Measurements from ENCODE around the gene PDE8B. TPM values are rescaled to one million over a fixed set of nuclear protein-coding genes. Genes with fewer than 3 reads are reported as not detected.

Gene PDE8B
- total RNA-seq, 2 experiments from 2014 or later: 0.14 TPM; not detected in 1

DNA sequence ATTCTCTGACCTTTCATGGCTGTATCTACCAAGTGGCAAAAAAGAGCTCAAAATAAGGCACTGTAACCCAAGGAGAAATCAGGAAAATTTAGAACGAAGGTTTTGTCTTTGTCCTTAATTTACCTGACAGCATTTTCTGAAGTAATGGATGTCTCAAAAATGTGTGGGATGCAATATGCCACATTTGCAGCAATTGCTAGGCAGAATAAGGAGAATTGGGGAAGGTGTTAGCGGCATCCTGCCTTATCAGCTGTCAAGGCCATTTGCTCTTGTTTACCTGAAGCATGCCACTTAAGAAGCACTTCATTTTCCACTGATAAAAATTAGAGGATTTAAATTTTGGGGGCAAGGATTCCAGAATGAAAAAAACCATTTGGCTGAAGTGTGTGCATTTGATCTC lies 39.0 kb downstream of the PDE8B start:
- Mint-ChIP-seq H3K36me3 (ENCODE audit: low read depth) (no peaks in the 10 kb centered on the region), H3K27me3 (ENCODE audit: low read depth) (peaks cover 6% of the 10 kb centered on the region), H3K4me3 (no peak overlapping the region), H3K4me1 (ENCODE audit: low read depth) (no peaks in the 10 kb centered on the region), H3K9me3 (no peaks in the 10 kb centered on the region), H3K27ac (no peak overlapping the region)
- DNase-seq: no peak
- intact Hi-C loops (cut with micrococcal nuclease): no loop called here
- CTCF ChIA-PET: interaction anchor here (0.6 to 0.7 kb wide), 2 partner anchors 51 to 105 kb away, joined by 3 to 4 read pairs; no protein-coding TSS in a partner anchor

DNA sequence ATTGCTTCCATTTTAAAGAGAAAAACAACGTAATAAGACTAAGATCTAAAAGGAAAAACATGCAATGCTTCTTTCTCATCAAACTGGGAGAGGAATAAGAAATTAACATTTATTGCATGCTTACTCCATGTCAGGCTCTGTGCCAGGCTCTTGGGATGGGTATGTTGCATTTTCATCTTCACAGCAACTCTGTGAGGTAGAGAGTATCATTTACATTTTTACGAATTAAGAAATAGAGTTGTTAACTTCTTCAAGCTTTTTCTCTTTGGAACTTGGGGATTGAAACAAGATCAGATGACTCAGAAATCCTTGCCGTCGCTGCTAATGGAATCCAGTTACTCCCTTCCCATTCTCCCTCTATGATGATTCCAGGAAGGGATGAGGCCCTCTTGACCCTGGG lies 39.5 kb downstream of the PDE8B start:
- DNase-seq: no peak
- CTCF ChIA-PET: no interaction called here
- H3K9me3 Mint-ChIP-seq: no peaks in the 10 kb centered on the region
- no peak overlapping the region for H3K4me3 Mint-ChIP-seq
- no peaks in the 10 kb centered on the region for H3K36me3 Mint-ChIP-seq (ENCODE audit: low read depth)
- H3K27ac Mint-ChIP-seq: no peak overlapping the region
- intact Hi-C loops (cut with micrococcal nuclease): no loop called here
- peaks cover 10% of the 10 kb centered on the region for H3K27me3 Mint-ChIP-seq (ENCODE audit: low read depth)
- no peaks in the 10 kb centered on the region for H3K4me1 Mint-ChIP-seq (ENCODE audit: low read depth)

DNA sequence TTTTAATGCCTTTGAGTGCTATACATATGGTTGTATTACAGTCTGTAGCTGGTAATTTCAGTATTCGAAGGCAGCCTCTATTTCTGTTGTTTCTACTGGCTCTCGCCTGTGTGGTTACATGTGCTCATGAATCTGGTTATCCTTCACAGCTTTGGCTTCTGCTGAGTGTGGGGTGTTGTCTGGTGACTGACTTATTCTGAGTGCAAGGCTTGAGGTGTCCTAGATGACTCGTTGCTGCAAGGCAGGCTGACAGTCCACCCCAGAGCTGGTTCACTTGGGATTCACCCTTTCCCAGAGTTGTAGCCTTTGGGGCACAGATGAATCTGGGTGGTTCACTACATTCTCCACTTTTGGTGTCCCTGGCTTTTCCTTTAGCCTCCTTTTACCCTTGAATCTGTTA lies 41.4 kb downstream of the PDE8B start:
- no peak for DNase-seq
- H3K27ac Mint-ChIP-seq: no peak overlapping the region
- H3K27me3 Mint-ChIP-seq (ENCODE audit: low read depth): peaks cover 18% of the 10 kb centered on the region
- H3K9me3 Mint-ChIP-seq: peaks cover under 1% of the 10 kb centered on the region
- H3K4me3 Mint-ChIP-seq: no peak overlapping the region
- intact Hi-C loops (cut with micrococcal nuclease): no loop called here
- H3K4me1 Mint-ChIP-seq (ENCODE audit: low read depth): no peaks in the 10 kb centered on the region
- CTCF ChIA-PET: interaction anchor here (0.6 kb wide), 1 partner anchor 70 kb away, joined by 3 read pairs; no protein-coding TSS in a partner anchor
- no peaks in the 10 kb centered on the region for H3K36me3 Mint-ChIP-seq (ENCODE audit: low read depth)

DNA sequence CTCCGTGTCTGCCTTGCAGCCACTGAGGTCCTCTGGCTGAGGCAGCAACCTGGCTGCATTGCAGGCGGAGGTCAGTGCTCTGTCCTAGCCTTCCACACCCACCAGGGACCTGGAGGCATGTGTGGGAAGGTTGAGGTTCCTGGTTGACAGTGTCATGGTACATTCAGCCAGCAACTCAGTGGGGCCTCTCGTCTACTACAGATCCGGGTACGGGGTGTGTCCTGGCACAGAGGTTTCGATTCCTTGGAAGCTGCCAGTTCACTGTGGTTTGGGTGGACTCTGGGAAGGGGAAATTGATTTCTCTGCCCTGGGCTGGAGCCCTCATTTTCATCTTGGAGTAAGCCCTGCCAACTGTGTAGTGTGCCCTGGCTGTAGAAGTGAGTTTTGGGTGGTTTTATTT lies 45.1 kb downstream of the PDE8B start:
- Mint-ChIP-seq H3K9me3 (peaks cover 2% of the 10 kb centered on the region), H3K27ac (no peak overlapping the region), H3K36me3 (ENCODE audit: low read depth) (no peaks in the 10 kb centered on the region), H3K4me3 (no peak overlapping the region), H3K4me1 (ENCODE audit: low read depth) (peaks cover 7% of the 10 kb centered on the region), H3K27me3 (ENCODE audit: low read depth) (peaks cover 24% of the 10 kb centered on the region)
- DNase-seq: no peak
- intact Hi-C loops (cut with micrococcal nuclease): no loop called here
- CTCF ChIA-PET: no interaction called here

DNA sequence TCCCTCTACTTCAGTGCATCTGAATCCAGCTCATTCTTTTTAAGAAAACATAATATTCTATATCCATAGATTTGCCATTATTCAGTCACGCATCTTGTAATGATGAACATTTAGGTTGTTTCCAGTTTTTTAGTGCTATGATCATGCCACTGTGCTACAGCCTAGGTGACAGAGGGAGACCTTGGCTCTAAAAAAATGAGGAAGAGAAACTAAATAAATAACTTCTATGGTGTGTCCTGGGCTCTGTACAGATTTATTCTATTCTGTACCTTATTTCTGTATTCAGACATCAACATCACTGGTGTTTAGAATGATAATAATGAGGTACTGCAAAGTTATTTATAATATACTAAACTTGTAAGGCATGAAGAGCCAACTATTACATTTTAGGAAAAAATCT lies 45.9 kb downstream of the PDE8B start:
- H3K36me3 Mint-ChIP-seq (ENCODE audit: low read depth): no peaks in the 10 kb centered on the region
- CTCF ChIA-PET: interaction anchor here (0.6 kb wide), 1 partner anchor 112 kb away, joined by 3 read pairs; no protein-coding TSS in a partner anchor
- H3K4me3 Mint-ChIP-seq: no peak overlapping the region
- no peak for DNase-seq
- H3K9me3 Mint-ChIP-seq: peaks cover 2% of the 10 kb centered on the region
- intact Hi-C loops (cut with micrococcal nuclease): no loop called here
- peaks cover 24% of the 10 kb centered on the region for H3K27me3 Mint-ChIP-seq (ENCODE audit: low read depth)
- peaks cover 7% of the 10 kb centered on the region for H3K4me1 Mint-ChIP-seq (ENCODE audit: low read depth)
- H3K27ac Mint-ChIP-seq: no peak overlapping the region

DNA sequence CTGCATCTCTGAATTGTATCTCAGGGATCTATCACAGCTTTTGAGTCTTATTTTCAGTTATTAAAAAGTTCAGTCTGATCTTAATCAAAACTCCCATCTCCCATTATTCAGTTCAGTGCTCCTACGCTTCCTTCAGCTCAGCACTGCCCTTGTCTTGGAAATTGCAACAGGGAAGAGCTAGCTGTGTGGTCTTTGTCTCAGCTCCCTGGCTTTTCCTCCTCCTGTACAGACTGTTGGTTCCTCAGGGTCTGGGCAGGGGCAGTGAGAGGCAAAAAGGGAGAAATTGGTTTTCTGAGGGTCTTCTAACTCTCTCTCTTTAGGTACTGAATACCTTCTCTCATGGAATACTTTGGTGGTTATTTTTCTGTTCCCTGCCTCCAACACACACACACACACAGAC lies 48.2 kb downstream of the PDE8B start:
- Mint-ChIP-seq H3K27ac (no peak overlapping the region), H3K4me3 (no peak overlapping the region), H3K27me3 (ENCODE audit: low read depth) (peaks cover 20% of the 10 kb centered on the region), H3K9me3 (peaks cover 2% of the 10 kb centered on the region), H3K4me1 (ENCODE audit: low read depth) (peaks cover 7% of the 10 kb centered on the region), H3K36me3 (ENCODE audit: low read depth) (no peaks in the 10 kb centered on the region)
- intact Hi-C loops (cut with micrococcal nuclease): no loop called here
- DNase-seq: no peak
- CTCF ChIA-PET: interaction anchor here (0.7 to 0.9 kb wide), 2 partner anchors 11 to 37 kb away, joined by 3 read pairs; no protein-coding TSS in a partner anchor

DNA sequence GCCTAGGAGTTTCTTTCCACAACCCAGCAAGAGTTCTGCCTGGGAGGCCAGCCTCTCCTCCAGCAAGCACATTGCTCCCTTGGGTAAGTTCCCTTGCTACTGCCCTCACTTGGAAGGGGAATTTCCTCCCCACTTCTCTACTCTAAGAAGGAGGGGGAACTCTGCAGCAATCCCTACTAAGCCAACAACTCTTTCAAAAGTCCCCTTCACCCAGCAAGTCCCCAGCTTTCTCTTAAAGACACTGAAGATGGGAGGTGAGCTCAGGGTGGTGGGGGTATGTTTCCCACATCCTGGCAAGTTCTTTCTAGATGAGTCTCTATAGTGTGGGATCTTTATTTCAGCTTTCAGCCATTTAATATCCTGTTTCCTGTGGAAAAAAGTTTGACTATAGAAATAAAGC lies 49.0 kb downstream of the PDE8B start:
- H3K4me3 Mint-ChIP-seq: no peak overlapping the region
- intact Hi-C loops (cut with micrococcal nuclease): no loop called here
- peaks cover 7% of the 10 kb centered on the region for H3K4me1 Mint-ChIP-seq (ENCODE audit: low read depth)
- H3K36me3 Mint-ChIP-seq (ENCODE audit: low read depth): no peaks in the 10 kb centered on the region
- H3K9me3 Mint-ChIP-seq: peaks cover 2% of the 10 kb centered on the region
- DNase-seq: peak; percentile 29
- peaks cover 18% of the 10 kb centered on the region for H3K27me3 Mint-ChIP-seq (ENCODE audit: low read depth)
- CTCF ChIA-PET: interaction anchor here (0.6 to 1.4 kb wide), 4 partner anchors 12 to 1916 kb away, joined by 3 read pairs; no protein-coding TSS in a partner anchor
- no peak overlapping the region for H3K27ac Mint-ChIP-seq

DNA sequence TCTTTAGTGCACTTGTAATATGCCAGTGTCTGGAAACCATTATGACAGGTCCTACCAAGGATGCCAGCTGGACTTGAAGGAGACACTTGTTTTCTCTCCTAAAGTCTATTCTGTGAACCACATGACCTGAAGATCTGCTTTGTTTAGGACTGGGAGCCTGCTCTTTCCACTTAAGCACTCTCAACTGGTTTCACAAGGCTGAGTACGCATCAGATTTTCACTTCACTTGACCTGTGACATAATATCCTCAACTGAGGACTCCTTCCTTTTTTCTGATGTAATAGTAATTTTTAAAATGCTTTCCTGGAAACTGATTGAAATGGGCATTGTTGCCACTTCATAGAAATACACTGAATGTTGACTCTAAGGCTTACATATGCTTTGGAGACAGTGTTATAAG lies 52.2 kb downstream of the PDE8B start:
- Mint-ChIP-seq H3K9me3 (no peaks in the 10 kb centered on the region), H3K27me3 (ENCODE audit: low read depth) (peaks cover 3% of the 10 kb centered on the region), H3K4me1 (ENCODE audit: low read depth) (peaks cover 7% of the 10 kb centered on the region), H3K27ac (no peak overlapping the region), H3K36me3 (ENCODE audit: low read depth) (no peaks in the 10 kb centered on the region), H3K4me3 (no peak overlapping the region)
- intact Hi-C loops (cut with micrococcal nuclease): no loop called here
- no peak for DNase-seq
- CTCF ChIA-PET: interaction anchor here (0.6 kb wide), 2 partner anchors 22 to 164 kb away, joined by 3 to 5 read pairs; no protein-coding TSS in a partner anchor

DNA sequence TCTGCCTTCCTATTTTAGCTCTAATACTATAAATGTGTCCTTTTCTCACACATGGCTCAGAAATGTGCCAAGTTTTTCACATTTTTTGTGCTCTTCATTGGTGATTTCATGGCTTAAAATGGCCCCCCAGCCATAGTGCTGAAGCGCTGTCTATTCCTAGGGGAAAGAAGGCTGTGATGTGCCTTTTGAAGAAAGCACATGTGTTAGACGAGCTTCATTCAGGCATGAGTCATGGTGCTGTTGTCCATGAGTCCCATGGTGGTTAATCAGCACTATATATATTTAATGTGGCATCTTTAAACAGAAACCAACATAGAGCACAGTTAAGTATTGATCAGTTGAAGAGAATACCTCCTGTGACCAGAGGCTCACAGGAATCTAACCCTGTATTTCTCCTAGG lies 55.8 kb downstream of the PDE8B start:
- Mint-ChIP-seq H3K9me3 (no peaks in the 10 kb centered on the region), H3K27ac (no peak overlapping the region), H3K4me1 (ENCODE audit: low read depth) (no peaks in the 10 kb centered on the region), H3K36me3 (ENCODE audit: low read depth) (no peaks in the 10 kb centered on the region), H3K4me3 (no peak overlapping the region), H3K27me3 (ENCODE audit: low read depth) (peaks cover 7% of the 10 kb centered on the region)
- no peak for DNase-seq
- intact Hi-C loops (cut with micrococcal nuclease): no loop called here
- CTCF ChIA-PET: no interaction called here

DNA sequence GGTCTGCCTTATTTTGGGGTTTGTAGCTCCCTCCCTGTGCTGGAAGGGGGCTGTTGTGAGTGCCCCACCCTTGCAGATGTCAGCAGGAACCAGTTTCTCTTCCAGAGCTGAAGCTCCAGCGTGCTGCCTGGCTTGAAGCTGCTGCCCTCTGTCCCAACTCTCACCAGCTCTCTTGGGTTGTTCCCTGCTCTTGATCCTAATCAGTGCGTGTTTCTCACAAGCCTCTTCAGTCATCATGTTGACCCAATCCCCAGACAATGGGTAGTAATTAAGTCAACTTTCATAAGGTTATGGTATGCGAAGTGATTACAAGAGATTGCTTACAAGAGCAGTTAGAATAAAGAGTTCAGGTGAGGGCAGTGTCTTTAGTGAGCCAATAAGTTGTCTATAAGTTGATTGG lies 57.0 kb downstream of the PDE8B start:
- H3K27ac Mint-ChIP-seq: no peak overlapping the region
- CTCF ChIA-PET: no interaction called here

DNA sequence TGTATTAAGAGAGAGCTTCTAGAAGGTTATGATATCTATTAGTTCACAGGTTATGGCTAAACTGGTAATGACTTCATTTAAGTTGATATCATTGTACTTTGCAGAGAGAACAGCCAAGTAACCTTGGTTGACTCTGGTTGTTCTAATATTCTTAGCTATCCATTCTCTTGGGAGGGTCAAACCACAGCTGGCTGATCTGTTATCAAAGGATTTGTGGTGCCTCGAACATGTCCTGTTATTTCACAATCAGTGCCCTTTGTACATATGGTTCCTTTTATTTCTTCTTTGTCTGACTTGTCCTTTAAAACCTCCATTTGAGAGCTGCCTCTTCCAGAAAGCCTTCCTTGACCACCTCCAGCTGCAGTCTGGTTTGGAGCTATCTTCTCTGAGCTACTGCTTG lies 61.7 kb downstream of the PDE8B start:
- Mint-ChIP-seq H3K27ac (no peak overlapping the region), H3K36me3 (ENCODE audit: low read depth) (no peaks in the 10 kb centered on the region), H3K9me3 (no peaks in the 10 kb centered on the region), H3K27me3 (ENCODE audit: low read depth) (peaks cover 10% of the 10 kb centered on the region), H3K4me1 (ENCODE audit: low read depth) (peaks cover 6% of the 10 kb centered on the region), H3K4me3 (no peak overlapping the region)
- CTCF ChIA-PET: no interaction called here
- DNase-seq: no peak
- intact Hi-C loops (cut with micrococcal nuclease): no loop called here

More for the DNA sequence above, 57.0 kb downstream of the PDE8B start:
- no peaks in the 10 kb centered on the region for H3K36me3 Mint-ChIP-seq (ENCODE audit: low read depth)
- H3K27me3 Mint-ChIP-seq (ENCODE audit: low read depth): peaks cover 9% of the 10 kb centered on the region
- DNase-seq: no peak
- H3K4me1 Mint-ChIP-seq (ENCODE audit: low read depth): no peaks in the 10 kb centered on the region
- no peak overlapping the region for H3K4me3 Mint-ChIP-seq
- intact Hi-C loops (cut with micrococcal nuclease): no loop called here
- no peaks in the 10 kb centered on the region for H3K9me3 Mint-ChIP-seq

DNA sequence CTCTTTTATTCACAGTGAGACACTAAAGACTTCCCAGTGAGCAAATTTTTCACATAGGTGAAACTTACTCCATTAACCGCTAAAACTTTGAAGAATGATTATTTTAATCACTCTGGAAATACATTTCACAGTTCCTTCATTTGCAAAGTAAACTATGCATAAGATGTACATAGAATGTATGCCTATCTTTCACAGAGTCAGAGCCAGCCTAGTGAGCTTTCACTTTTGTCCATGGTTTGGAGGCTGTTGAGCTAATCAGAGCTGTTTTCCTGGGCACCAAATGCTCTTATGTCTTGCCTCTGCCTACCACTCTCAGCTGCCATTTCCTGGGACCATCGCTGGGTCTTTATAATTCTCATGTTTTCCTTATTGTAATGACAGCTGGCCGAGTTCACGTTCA lies 67.3 kb downstream of the PDE8B start:
- Mint-ChIP-seq H3K4me1 (ENCODE audit: low read depth) (peaks cover 21% of the 10 kb centered on the region), H3K36me3 (ENCODE audit: low read depth) (no peaks in the 10 kb centered on the region), H3K27me3 (ENCODE audit: low read depth) (no peaks in the 10 kb centered on the region), H3K27ac (peak overlapping the region; percentile 38), H3K4me3 (no peak overlapping the region), H3K9me3 (no peaks in the 10 kb centered on the region)
- CTCF ChIA-PET: no interaction called here
- no peak for DNase-seq
- intact Hi-C loops (cut with micrococcal nuclease): loop anchor here (2.0 kb wide), 1 partner anchor 101 kb away; no protein-coding TSS in a partner anchor

DNA sequence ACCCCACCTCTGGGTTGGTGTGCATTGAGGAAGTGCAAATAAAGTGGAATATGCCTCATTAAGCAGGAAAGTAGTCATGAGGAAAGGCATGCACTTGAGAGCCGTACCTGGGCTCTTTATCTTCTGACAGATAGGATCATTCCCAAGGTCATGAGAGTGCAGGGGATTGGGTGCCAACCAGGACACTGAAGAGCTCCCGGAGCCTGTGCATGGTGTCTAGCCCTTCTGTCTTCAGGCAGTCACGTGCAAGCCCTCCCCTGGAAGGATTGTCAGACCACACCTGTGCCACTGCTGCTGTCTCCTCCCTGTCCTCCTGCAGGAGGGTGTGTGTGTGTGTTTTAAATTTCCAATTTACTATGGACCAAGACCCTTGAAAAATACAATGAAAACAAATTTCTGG lies 69.6 kb downstream of the PDE8B start:
- H3K4me3 Mint-ChIP-seq: no peak overlapping the region
- CTCF ChIA-PET: no interaction called here
- intact Hi-C loops (cut with micrococcal nuclease): no loop called here

More for the DNA sequence above, 69.6 kb downstream of the PDE8B start:
- DNase-seq: no peak
- Mint-ChIP-seq H3K27ac (no peak overlapping the region), H3K4me1 (ENCODE audit: low read depth) (peaks cover 21% of the 10 kb centered on the region), H3K36me3 (ENCODE audit: low read depth) (no peaks in the 10 kb centered on the region), H3K9me3 (no peaks in the 10 kb centered on the region), H3K27me3 (ENCODE audit: low read depth) (no peaks in the 10 kb centered on the region)

Data from activated naive CD4-positive, alpha-beta T cell treated with anti-CD3 and anti-CD28 coated beads for 36 hours (primary cell).